ENCODE data around the gene RPGRIP1L. TPM values are rescaled to one million over a fixed set of nuclear protein-coding genes. Genes with fewer than 3 reads are reported as not detected.

Gene RPGRIP1L
- total RNA-seq, 1 donor from 2014 or later = 15.3 TPM

- TF ChIP-seq CTCF (IDR thresholded peaks at IDR 0.05; ENCODE audit: insufficient read depth, low read length, poor library complexity, severe bottlenecking) = no peak
- H3K27me3 ChIP-seq (ENCODE audit: control insufficient read depth, insufficient read depth, low read length) = no peaks in the 10 kb centered on the region
- no peak for DNase-seq (ENCODE audit: low read depth)
- no peak overlapping the region for H3K4me3 ChIP-seq (ENCODE audit: low read depth, low read length)
- H3K36me3 ChIP-seq (ENCODE audit: control insufficient read depth, insufficient read depth, low read length) = no peaks in the 10 kb centered on the region
Measured at GRCh38 chr16:53717577-53717976, 13.9 kb upstream of the RPGRIP1L start.

GRCh38 chr16:53715023-53715384 is 11.3 kb upstream of the RPGRIP1L start:
- no peak overlapping the region for H3K4me3 ChIP-seq (ENCODE audit: low read depth, low read length)
- no peaks in the 10 kb centered on the region for H3K36me3 ChIP-seq (ENCODE audit: control insufficient read depth, insufficient read depth, low read length)
- no peak for TF ChIP-seq CTCF (IDR thresholded peaks at IDR 0.05; ENCODE audit: insufficient read depth, low read length, poor library complexity, severe bottlenecking)

GRCh38 chr16:53714205-53715022 is 10.8 kb upstream of the RPGRIP1L start:
- no peak for DNase-seq (ENCODE audit: low read depth)
- Histone ChIP-seq H3K27me3 (ENCODE audit: control insufficient read depth, insufficient read depth, low read length) (no peaks in the 10 kb centered on the region), H3K36me3 (ENCODE audit: control insufficient read depth, insufficient read depth, low read length) (no peaks in the 10 kb centered on the region), H3K4me3 (ENCODE audit: low read depth, low read length) (no peak overlapping the region)
- no peak for TF ChIP-seq CTCF (IDR thresholded peaks at IDR 0.05; ENCODE audit: insufficient read depth, low read length, poor library complexity, severe bottlenecking)

More at GRCh38 chr16:53715023-53715384, 11.3 kb upstream of the RPGRIP1L start:
- H3K27me3 ChIP-seq (ENCODE audit: control insufficient read depth, insufficient read depth, low read length) = no peaks in the 10 kb centered on the region
- DNase-seq (ENCODE audit: low read depth) = no peak

GRCh38 chr16:53713403-53714204 is 9.9 kb upstream of the RPGRIP1L start:
- no peak for TF ChIP-seq CTCF (IDR thresholded peaks at IDR 0.05; ENCODE audit: insufficient read depth, low read length, poor library complexity, severe bottlenecking)
- H3K4me3 ChIP-seq (ENCODE audit: low read depth, low read length) = no peak overlapping the region
- H3K27me3 ChIP-seq (ENCODE audit: control insufficient read depth, insufficient read depth, low read length) = no peaks in the 10 kb centered on the region
- H3K36me3 ChIP-seq (ENCODE audit: control insufficient read depth, insufficient read depth, low read length) = no peaks in the 10 kb centered on the region
- DNase-seq (ENCODE audit: low read depth) = no peak

GRCh38 chr16:53712065-53712464 is 8.4 kb upstream of the RPGRIP1L start:
- no peak for DNase-seq (ENCODE audit: low read depth)

More at GRCh38 chr16:53712065-53712464, 8.4 kb upstream of the RPGRIP1L start:
- H3K36me3 ChIP-seq (ENCODE audit: control insufficient read depth, insufficient read depth, low read length) = no peaks in the 10 kb centered on the region
- H3K4me3 ChIP-seq (ENCODE audit: low read depth, low read length) = no peak overlapping the region
- TF ChIP-seq CTCF (IDR thresholded peaks at IDR 0.05; ENCODE audit: insufficient read depth, low read length, poor library complexity, severe bottlenecking) = no peak
- no peaks in the 10 kb centered on the region for H3K27me3 ChIP-seq (ENCODE audit: control insufficient read depth, insufficient read depth, low read length)
